Activated CD4-positive, alpha-beta T cell treated with anti-CD3 and anti-CD28 coated beads, Interleukin-2, amount 50 U/mL, for 1 hour (primary cell): ENCODE data around the gene JAML.
A peak's percentile ranks its signal among the peaks of the same experiment; 100 is the strongest.

Experiments
- DNase-seq: peaks from one replicate; pipeline ENCODE4 v3.0.0-alpha.2; 2020

The JAML gene

DNA sequence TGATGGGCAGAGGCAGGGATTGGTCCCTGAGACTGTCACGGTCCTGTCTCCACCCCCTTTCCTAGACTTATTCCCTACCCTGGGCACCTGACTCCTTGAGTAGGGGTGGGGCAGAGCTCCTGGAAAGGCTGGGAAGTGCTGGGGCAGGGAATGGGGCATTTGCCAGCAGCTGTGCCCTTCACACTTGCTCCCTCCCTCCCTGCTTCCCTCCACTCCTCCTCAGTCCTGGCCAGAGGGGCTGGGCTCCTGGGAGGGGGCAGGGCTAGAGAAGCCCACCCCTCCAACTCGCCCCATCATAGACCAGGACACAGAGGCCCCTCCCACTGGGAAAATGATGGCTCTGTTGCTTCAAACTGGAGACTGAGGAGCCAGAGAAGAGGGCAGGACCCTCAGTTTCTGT lies 59.9 kb downstream of the JAML start:
- no peak for DNase-seq

DNA sequence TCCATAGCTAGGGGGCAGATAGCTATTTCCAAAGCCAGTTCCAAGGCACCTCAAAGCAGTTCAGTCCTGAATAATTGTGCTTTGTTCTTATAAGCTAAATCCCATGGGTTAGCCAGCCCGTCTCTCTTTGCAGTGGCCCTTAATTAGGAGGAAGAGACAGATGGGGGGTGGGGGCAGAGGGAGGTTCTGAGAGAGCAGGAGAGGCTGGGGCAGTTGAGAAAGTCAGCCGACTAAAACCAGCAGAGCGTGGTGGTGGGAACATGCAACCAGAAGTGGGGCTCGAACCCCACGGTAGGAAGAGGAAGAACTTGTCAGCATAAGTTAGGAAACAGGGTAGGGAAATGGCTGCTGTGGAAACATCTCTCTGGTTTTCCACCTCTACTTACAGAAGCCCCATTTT lies 61.3 kb downstream of the JAML start:
- DNase-seq: no peak

DNA sequence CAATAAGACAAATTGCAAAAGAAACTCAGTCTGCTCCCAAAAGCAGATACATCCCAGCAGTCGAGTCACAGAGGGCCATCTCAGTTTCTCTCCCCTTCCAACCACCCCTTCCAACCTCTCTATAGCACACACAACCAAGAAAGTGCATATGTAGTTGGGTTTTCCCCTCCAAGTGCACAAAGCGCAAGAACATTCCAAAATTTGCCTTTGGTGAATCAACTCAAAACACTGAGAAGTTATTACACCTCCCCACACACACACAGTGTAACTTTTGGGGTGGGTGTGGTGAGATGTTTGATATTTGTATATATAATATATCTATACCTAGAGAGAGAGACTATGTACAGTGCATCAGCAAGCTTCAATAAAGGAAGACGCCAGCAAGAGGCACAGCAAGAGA lies 62.0 kb downstream of the JAML start:
- no peak for DNase-seq

DNA sequence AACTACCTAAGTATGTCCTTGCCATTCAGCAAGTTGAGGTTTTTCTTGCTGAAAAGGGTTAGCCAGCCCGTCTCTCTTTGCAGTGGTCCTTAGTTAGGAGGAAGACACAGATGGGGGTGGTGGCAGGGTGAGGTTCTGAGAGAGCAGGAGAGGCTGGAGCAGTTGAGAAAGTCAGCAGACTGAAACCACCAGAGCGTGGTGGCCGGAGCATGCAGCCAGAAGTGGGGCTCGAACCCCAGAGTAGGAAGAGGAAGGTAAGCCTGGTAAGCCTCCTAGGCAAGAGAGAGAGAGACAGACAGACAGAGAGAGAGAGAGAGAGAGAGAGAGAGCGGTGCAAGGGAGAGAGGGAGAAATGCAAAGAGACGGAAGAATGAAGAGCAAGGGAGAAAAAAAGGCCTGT lies 63.0 kb downstream of the JAML start:
- DNase-seq: no peak

DNA sequence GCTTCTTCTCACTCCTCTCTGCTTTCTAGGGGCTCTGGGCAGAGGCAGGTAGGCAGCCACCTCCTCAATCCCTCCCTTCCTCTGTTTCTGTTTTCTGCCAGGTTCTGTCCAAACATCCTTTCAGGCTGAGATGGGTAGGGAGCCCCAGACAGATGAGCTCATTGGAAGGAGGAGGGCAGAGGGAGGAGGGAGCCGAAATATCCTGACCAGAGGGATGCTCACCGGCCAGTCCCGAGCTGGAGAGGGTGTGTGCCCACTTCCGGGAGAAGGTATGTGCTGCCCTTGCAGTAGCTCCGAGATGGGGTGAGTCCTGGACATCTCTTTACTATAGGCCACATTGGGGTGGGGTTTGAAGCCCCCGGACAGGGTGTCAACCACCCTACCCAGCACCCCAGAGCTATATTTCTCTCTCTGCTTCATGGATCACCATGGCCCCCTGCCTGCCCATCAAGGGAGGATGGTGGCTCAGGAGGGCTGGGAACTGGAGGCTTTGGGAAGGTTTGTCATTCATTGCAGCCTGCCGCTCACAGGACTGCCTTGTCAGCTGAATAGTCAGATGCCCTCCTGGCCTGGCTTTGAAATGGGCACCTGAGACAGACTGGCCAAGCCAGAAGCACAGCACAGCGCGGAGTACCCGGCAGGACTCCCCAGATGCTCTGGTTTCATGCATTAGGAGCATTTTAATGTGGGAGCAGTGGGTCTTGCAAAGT lies 67.5 kb downstream of the JAML start:
- DNase-seq: no peak

DNA sequence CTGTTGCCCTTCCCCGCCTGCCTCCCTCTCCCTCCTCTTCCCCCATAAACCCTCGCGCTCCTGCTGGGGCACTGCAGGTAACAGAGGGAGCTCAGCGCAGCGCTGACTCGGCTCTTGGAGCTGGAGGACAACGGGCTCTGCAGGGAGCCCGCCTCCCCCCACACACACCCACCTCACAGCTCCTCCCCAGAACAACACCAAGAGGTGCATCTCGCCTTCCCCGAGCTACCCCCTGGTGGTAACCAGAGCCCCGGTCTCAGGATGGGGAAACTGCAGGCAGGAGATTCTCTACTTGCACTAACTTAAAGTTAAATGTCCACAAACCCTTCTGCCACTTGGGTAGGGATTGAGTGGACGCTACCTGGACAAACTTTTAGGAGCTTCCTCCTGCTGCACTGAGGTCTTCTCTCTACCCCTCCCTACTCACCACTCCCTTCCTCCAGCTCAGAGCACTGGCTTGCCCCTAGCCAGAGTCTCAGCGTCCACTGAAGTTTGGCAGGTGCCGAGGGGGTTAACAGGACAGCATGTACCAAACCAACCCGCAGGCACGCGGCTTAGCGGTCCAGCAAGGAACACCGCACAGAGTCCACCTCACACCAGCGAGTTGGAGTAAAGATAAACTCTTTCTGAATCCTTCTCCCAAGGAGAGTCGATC lies 68.2 kb downstream of the JAML start:
- DNase-seq: peak; percentile 12

DNA sequence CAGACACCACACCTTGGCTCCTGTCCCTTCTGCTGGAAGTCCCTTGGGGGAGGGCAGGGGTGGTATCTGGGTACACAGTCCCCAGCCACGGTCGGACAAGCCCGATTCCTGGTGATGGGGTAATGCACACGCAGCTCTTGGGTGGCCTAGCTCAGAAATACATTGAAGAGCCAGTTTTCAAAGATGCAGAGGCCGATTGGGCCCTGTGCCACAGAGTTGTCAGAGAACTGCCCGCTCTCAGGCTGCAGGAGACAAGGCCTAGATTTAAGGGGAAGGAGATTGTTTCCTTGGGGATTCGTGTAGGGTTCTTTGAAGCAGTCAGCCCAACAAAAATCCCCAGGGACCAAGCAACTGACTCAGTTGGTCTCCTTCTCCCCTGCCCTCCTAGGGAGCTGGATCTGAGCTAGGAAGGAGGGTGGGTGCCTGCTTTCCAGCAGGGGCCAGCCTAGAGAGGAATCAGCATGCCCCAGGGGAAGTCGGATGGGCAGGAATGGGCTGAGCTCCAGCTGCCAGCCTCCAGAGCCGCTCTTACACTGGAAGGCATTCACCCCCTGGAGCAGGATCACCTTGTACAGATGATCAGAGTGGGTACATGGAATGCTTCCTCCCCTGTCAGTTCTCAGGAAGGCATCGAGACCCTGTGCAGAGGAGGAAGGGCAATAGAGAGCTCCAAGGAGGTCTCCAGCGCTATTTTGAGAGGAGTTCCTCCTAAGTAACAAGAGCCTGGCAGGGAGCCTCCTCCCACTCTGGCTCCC lies 68.9 kb downstream of the JAML start:
- DNase-seq: no peak

DNA sequence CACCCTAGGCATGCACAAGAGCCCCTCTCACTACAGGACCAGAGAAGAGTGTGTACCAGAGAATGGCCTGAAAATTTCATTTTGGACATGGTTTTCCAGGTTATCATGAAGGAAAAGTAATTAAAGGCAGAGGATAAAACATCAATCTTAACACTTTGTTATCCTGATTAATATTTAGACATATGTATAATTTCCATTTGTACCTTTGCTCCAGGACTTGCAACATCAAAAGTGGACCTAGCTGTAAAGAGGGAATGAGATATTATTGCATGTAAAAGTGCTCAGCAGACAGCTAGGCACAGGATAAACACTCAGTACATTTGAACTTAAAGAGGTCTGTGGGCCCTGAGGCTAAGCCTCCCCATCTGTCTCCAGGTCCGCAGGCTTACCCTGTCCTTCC lies 70.2 kb downstream of the JAML start:
- DNase-seq: no peak

DNA sequence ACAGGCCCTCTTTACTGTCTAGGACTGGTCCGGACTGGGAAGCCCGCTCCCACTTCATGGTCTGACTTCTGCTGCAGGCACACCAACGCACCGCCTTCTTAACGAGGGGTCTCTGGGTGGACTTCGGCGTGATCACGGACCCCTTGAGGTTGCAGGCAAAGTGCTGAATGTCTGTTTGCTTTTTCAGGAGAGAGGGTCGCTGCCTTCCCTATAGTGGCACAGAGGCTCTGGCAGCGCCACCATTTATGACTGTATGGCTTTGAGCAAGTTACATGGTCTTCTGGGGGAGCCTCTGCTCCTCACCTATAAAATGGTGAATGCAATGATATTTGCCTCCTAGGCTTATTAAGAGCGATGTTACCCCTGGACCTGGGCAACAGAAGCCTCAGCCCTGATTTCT lies 70.8 kb downstream of the JAML start:
- no peak for DNase-seq

DNA sequence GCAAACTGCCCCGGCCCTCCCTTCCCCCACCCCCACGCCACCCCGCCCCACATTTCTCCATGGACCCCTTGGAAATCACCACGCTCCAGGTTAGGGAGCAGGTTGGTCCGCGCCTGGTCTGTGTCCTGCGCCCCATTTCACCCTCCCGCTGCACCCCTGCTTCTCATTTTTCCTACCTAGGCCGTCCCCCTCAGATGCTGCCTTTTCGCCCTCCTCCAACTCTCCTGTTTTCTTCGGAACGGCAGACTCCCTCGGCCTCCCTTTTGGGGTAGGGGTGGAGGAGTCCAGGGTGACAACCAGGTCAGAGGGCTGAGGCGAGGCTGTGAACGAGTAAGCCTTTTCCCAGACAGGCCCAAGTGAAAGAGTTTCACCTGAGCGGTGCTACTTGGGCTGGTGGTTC lies 71.3 kb downstream of the JAML start:
- DNase-seq: no peak

DNA sequence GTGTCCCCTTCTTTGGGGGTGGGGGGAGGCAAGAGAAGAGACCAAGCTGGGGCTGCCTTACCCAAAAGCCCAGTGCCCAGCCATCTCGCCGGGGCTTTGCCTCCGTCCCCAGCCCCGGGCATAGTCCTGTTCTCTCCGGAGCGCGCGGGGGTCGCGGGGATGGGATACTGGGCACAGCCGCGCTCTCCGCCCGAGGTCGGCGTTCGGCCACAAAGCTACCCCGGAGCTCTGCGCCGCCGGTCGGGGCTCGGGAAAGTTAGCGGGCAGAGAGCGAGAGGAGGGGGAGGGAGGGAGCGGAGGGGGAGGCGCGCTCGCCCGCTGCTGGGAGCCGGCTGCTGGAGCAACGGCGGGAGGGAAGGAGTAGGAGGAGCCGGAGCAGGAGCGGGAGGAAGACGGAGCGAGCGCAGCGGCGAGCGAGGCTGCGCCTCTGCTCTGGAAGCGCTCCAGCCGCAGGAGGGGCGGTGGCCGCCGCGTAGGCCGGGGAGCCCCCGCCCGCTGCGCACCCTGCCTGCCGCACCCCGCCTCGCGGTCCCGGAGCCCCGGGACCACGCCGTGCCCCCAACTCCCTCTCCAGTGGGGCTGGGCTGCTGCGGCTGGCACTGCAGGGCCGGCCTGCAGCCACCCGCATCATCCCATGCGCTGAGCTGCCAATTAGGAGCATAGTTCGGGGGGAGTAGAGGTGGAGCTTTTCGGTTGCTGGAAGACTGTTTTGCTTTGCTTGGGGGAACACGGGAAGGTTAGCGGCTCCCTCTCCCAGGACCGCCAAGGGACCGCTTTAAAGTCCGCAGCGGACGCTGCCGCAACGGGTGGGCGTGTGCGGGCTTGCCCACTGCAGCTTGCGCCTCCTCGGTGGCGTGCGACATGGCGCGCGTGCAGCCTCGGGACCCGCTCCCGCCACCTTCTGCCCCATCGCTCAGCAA lies 72.0 kb downstream of the JAML start, which contains the start of gene SCN4B:
SCN4B (minus strand) TSS at position 272 of the 920 bp plus-strand sequence; CDS start at position 122, 150 bp downstream.
- DNase-seq: no peak

DNA sequence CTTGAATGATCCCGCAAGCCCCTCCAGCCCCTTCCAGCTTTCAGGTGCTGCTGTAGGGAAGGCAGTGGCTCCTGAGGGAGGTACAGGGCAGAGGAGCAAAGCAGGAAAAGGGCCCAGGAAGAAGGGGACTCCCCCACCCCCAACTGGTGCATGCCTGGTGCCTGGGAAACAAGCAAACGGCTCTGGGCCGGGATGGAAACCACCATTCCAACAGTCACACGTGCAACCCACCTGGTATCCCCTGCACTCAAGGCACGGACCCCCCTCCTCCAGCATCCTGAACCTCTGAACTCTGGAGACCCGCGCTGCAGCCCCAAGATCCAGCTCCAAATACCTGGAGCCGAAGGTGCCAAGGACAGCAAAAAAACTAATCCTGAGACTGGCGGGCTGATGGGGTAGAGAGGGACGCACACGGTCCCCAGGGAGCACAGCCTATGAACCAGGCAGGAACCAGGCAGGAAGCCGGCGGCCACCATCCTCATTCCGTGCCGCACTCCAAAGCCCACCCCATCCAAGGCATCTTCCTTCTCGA lies 72.7 kb downstream of the JAML start:
- no peak for DNase-seq

DNA sequence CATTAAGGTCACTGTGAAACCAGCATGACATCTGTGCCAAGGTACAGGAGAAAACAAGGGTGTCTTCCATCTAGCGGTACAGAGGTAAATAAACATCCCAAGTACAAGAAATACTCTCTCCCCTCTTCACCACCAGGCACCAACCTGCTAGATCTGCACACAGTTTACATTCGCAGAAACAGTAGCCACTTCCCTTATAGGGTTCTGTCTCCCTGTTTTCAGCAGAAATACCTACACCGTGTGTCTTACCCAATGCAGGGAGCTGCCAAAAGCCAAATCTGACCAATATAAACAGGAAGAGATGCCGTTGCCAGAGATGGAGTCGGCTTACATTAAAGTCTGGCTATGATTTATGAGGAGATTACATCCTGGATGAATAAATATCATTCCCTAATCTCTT lies 73.4 kb downstream of the JAML start:
- no peak for DNase-seq

DNA sequence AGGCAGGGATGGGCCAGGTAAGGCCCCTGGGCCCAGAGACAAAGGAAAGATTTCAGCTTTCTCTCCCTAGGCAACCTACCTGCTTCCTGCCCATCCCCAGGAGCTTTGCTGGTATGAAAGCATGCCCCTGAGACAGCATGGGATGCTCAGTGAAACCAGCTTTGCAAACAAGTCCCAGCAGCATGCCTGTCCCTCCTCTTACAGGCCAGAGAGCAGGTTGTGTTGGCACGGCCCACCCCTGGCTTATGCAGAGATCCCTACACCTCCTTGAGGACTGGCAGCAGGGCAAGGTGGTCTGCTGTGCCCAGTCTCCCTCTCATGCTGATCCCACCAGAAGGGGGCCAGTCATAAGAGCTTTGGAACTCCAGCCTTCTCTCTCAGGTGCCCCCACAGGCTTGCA lies 75.3 kb downstream of the JAML start:
- DNase-seq: no peak

DNA sequence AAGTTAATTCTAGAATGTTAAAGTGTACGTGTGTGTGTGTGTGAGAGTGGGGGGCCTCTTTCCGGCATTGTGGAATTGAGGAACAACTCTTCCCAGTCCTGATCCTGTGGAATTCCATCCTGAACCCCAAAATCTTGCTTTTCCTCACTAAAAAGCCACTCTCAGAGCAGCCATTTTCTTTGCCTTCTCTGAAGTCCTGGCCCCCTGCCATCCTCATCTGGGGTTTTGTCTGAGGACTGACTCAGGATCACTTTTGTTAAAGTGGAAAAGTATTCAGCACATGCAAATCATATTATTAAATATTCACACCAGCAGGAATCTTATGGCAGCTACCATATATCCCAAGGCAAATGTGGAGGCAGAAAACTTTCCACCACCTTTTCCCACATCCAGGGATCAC lies 76.0 kb downstream of the JAML start:
- DNase-seq: no peak

DNA sequence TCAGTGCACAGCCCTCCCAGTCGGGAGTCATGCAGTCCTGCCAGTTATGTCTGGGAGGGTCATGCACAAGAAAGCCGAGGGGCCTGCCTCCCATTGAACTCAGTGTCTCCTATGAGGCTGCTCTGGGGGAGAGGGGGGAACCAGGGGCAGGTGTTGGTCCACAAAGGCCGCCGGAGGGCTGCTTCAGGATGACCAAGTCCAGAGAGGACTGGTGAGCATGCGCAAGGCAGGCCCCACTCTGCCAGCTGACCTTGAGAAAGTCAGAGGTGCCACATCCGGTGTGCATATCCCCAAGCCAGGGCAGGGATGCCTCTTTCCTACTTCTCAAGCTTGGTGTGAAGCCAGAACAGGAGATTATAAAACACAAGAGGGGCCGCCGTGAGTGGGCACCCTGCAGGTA lies 76.6 kb downstream of the JAML start:
- no peak for DNase-seq

DNA sequence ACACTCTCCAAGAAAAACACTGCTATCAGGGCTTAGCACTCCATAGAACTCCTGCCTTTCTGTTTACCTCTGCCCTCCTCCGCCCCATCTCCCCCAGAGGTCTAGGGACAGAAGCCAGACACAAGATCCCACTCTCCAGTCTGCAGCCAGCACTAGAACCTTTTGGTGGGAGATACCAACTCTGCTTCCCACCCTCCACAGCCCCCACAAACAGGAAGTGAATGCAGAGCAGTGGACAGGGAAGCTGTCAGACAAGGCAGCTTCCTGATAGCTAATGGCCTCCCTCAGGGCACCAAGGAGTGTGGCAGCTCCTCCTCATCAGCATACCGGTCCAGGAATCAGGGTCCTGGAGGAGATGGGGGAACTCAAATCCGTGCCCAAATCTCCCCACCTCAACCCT lies 77.3 kb downstream of the JAML start:
- no peak for DNase-seq

DNA sequence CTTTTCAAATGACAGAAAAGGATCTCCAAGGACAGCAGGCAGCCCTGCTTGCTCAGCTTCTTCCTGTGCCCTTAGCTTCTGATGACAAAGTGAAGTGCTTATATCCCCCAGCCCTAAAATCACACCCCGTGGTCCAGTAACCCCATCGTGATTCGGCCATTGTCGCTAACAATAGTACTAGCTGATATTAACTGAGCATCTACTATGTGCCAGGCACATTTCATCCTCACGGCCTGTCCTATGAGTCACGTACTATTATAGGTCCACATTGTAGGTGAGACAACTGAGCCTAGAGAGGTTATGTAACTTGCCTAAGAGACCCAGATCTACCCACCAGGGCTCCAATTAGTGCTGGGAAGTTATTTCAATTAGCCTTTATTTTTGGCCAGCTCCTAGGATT lies 78.3 kb downstream of the JAML start:
- no peak for DNase-seq

DNA sequence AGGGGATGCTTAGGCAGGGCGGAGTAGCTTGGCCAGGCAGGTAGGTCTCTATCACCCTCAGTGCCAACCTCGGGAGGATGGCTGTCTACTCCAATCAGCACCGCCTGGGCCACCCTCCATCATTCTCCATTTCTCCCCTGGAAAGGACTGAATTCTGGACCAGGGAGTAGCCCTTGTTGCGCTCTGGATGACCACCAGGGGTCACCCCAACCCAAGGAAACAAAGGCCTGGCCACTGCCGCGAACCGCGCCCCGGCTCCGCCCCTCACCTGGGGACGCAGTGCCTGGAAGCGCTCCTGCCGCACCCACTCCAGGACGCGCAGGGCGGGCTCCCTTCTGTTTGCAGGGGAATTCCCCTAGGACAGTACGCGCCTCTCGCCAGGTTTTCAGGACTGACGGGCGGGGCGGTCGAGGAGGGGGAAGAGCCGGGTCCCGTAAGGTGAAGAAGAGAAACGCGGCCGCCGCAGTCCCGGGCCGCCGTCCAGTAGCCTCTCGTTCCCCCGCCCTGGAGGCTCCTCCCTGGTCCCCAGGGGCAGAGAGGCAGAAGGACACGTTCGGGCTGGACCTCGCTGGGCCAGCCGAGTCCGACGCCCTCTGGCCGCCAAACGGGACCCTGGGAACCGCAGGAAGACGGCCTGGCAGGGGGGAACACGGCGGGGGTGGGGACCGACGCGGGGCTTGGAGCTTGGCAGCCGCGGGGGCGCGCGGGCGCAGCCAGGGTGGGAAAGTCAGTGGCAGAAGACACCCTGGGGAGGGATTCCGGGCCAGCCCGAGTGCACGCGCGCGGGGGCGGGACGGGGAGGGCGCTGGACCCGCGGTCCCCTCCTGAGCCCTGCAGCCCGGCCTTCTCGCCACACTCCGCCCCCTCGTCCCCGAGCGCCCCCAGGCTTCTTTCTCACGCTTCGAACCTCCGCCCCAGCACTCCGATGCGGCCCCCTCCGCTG lies 79.3 kb downstream of the JAML start:
- DNase-seq: peak; percentile 88

DNA sequence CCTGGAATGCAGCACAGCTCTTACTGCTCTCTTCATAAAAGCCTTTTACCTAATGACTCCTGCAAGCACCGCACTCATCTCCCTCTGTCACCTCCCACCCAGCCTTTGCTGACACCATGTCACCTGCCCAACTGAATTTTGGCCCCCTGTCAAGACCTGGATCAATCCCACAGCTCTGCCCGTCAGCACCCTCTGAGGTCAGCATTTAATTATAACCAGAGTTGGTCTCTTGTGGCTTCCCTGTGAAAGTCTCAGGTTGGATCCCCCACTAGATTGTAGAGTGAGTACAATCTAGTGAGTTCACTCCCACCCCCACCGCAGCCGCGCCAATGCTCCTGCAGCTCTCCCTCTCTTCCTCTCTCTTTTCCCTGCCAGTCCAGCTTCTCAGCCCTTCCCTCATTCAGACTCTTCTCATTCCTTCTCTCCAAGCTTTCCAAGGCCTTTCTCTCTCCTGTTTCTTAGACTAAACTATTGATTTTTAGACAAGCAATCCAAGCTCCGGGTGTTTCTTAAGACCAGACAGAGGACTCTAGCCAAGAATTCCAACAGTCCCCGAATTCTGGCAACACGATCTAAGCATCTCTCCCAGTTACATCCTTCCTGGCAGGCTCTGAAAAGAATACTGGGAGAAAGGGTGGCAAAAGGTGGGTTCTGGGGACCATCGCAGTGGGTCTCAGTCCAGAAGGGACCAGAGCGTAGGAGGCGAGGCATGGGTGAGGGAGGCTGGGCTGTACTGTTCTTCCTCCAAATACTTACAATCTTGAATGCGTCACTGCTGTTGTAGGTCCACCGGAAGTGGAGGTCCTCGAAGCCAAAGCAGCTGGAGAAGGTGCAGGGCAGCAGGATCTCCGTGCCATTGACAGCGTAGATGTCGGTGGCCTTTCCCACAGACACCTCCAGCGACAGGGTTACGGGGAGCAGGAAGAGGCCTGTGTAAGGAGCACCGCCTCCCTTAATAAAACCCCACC lies 80.2 kb downstream of the JAML start:
- DNase-seq: no peak
